Kidney (tissue), 14 donors: ENCODE results near the gene MPPED1. TPM values are rescaled to one million over a fixed set of nuclear protein-coding genes. Genes with fewer than 3 reads are reported as not detected.
A peak's percentile ranks its signal among the peaks of the same experiment; 100 is the strongest.

Experiments used
- DNase-seq, 5 donors: peaks; one replicate each; pipeline ENCODE4 v3.0.0-alpha.2; 2013 to 2020
- FAIRE-seq: peaks from 2 replicates; lab custom pipeline; 2012; peaks lifted over from hg19 to GRCh38; lab: Jason Lieb, UNC
- H3K27ac ChIP-seq, 2 donors: one replicate each; pipeline ENCODE4 v1.7.0; 2013; ENCODE audit warnings: low read depth in 2 of 2, low read length in 2 of 2, inconsistent platforms in 1 of 2
- H3K27me3 ChIP-seq: one replicate; pipeline ENCODE4 v1.7.1; 2013; ENCODE audit warnings: low read length, inconsistent platforms; ENCODE audit not compliant: control insufficient read depth, insufficient read depth
- H3K36me3 ChIP-seq, 3 donors: one replicate each; pipeline versions ENCODE4 v1.7.0 to v1.7.1; 2013; ENCODE audit warnings: low read length in 3 of 3, control low read depth in 1 of 3, inconsistent platforms in 1 of 3; ENCODE audit not compliant: insufficient read depth in 3 of 3, control insufficient read depth in 2 of 3
- H3K4me1 ChIP-seq, 3 donors: one replicate each; pipeline versions ENCODE4 v1.7.0 to v1.7.1; 2013; ENCODE audit warnings: low read length in 3 of 3, inconsistent platforms in 1 of 3, low read depth in 1 of 3; ENCODE audit not compliant: control insufficient read depth in 2 of 3, insufficient read depth in 2 of 3
- H3K4me3 ChIP-seq, 3 donors: one replicate each; pipeline versions ENCODE4 v1.7.0 to v1.8.1; 2013; ENCODE audit warnings: low read length in 3 of 3, control low read depth in 1 of 3, inconsistent platforms in 1 of 3
- H3K9ac ChIP-seq, 3 donors: one replicate each; pipeline versions ENCODE4 v1.7.0 to v1.7.1; 2013; ENCODE audit warnings: low read length in 3 of 3, control low read depth in 1 of 3, inconsistent platforms in 1 of 3
- H3K9me3 ChIP-seq, 3 donors: one replicate each; pipeline versions ENCODE4 v1.7.0 to v1.7.1; 2013; ENCODE audit warnings: low read length in 3 of 3, control low read depth in 1 of 3, inconsistent platforms in 1 of 3; ENCODE audit not compliant: control insufficient read depth in 2 of 3, insufficient read depth in 1 of 3
- intact Hi-C: fragments of 100-400 bp; cut with DNase I; formaldehyde crosslinking; loops from one replicate; pipeline ENCODE4 v1.11.1; 2022
- polyA plus RNA-seq: library from polyadenylated mRNA; stranded (reverse); fragments of 350-450 nt; fragmentation: Illumina TruSeq; extraction: RNeasy Lipid Tissue Mini Kit (QIAGEN cat#74804); gene quantifications from one replicate; pipeline ENCODE4 v1.2.3, GENCODE V29; 2014; ENCODE audit warnings: low read depth, low replicate concordance; ENCODE audit not compliant: insufficient read depth
- total RNA-seq: library from RNA; stranded (reverse); fragmentation: NEBNext Ultra II Directional; extraction: Animal tissue kit (Norgen Biotek cat#: 25700); gene quantifications from one replicate; pipeline ENCODE4 v1.2.1, GENCODE V29; 2021
- TF ChIP-seq, protein P1 (sequence below): IDR thresholded peaks from 3 replicates; pipeline ENCODE4 v1.5.1; 2012; ENCODE audit warnings: mild to moderate bottlenecking, moderate library complexity, borderline replicate concordance; ENCODE audit not compliant: insufficient read depth; ENCODE audit errors: extremely low read depth
- donor health status: control.
- donor health status: control.
- donor health status: control.
- donor health status: control.
- donor health status: control.
- donor health status: DM: yes; HTN: yes; CAD: no.
- donor health status: Normal renal cell carcinoma (clear cell type).

Gene MPPED1
- total and polyA plus RNA-seq, 2 donors from 2014 or later = not detected

DNA sequence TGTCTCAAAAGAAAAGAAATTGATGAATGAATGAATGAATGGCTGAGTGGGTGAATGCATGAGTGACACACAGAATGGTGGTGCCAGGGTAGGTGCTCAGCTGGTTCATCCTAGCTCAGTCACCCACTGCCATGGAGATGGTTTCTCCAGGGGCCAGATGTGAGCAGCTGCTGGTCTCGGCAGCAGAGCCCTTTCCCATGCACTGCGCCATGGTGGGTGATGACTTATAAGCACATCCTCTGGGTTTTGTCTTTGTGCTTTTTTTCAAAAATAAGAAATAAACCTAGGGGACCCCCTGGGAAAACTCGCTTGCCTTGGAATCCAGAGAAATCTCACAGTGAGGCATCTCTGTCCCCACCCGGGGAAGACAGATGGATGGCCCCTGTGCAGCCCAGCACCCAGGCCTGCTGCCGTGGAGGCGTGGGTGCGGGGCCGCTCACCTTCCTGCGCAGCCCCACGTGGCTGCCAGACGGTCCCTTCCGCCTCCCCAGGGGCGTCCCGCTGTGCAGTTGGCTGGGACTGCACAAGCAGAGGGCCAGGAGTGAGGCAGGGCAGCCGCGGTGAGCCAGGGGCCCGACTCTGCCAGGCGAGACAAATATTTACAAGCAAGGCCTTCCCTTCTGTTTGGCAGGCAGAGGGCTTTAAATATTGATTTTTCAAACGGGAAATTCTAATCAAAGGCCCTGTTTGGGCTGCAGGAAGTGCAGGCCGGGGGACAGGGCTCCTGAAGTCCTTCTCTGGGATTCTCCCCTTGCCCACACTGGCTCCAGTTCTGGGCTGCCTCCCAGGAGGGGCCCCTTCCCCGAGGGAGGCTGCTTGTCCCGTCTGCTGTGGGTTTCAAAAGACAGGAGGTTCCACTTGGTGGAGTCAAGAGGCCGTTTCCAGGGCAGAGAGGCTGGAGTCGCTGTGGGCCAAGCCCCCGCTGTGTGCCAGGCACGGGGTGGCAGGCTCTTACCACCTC is 24.3 kb downstream of the MPPED1 start:
- Histone ChIP-seq H3K36me3 (no peaks in the 10 kb centered on the region), H3K27ac (no peak overlapping the region), H3K9me3 (no peaks in the 10 kb centered on the region), H3K27me3 (no peaks in the 10 kb centered on the region), H3K4me1 (no peaks in the 10 kb centered on the region), H3K4me3 (no peak overlapping the region), H3K9ac (no peak overlapping the region)
- peak in 1 of 5 donors; percentile 61 for DNase-seq
- TF ChIP-seq, protein P1, sequence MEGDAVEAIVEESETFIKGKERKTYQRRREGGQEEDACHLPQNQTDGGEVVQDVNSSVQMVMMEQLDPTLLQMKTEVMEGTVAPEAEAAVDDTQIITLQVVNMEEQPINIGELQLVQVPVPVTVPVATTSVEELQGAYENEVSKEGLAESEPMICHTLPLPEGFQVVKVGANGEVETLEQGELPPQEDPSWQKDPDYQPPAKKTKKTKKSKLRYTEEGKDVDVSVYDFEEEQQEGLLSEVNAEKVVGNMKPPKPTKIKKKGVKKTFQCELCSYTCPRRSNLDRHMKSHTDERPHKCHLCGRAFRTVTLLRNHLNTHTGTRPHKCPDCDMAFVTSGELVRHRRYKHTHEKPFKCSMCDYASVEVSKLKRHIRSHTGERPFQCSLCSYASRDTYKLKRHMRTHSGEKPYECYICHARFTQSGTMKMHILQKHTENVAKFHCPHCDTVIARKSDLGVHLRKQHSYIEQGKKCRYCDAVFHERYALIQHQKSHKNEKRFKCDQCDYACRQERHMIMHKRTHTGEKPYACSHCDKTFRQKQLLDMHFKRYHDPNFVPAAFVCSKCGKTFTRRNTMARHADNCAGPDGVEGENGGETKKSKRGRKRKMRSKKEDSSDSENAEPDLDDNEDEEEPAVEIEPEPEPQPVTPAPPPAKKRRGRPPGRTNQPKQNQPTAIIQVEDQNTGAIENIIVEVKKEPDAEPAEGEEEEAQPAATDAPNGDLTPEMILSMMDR = no peak
- FAIRE-seq = no peak
- intact Hi-C loops = no loop called here

DNA sequence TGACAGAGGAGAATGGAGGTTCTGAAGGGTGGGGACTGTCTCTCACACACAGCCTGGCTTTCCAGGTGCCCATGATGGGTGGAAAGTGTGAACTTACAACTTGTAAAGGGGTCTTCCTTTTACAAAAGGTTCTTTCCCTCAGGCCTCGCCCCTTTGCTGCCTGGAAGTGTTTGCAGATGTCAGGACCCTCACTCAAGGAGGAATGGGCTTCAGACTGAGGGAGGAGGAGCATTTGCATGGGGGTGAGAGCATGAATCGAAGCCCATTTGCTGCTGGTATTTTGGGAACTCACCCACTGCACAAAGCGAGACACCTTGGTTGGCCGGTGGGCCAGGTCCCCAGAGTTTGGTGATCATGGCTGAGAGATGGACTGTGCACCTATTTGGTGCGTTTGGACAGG is 25.1 kb downstream of the MPPED1 start:
- Histone ChIP-seq H3K27me3 (no peaks in the 10 kb centered on the region), H3K27ac (no peak overlapping the region), H3K36me3 (no peaks in the 10 kb centered on the region), H3K9ac (no peak overlapping the region), H3K9me3 (no peaks in the 10 kb centered on the region), H3K4me1 (no peaks in the 10 kb centered on the region), H3K4me3 (no peak overlapping the region)
- intact Hi-C loops = no loop called here
- DNase-seq (no peak), FAIRE-seq (no peak)
- TF ChIP-seq, protein P1 = no peak

DNA sequence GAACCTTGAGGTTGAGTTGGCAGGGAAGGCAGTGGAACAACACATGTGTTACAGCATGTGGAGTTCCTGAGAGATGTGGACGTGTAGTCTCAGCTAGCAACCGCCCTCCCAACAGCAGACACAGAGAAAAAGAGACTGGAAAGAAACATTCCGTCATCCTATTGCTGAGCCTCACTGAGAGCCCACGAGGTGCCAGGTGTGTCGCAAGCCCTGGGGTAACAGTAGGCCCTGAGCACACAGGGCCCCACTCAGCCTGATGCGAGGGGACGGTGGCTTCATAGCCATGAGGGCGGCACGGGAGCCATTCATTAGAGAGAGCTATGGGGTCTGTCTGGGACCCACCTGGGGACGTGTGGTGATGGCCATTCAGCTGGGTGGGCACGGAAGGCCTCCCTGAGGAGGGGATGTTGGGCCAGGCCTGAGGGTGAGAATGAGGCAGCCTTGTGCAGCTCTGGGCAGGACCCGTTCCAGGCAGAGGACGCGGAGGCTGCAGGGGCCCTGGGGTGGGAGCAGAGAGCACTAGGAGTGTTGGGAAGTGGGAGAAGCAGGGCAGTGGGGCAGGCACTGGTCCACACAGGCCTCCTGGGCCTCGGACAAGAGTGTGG is 26.2 kb downstream of the MPPED1 start:
- Histone ChIP-seq H3K36me3 (no peaks in the 10 kb centered on the region), H3K27ac (no peak overlapping the region), H3K4me3 (no peak overlapping the region), H3K27me3 (no peaks in the 10 kb centered on the region), H3K9ac (no peak overlapping the region), H3K4me1 (no peaks in the 10 kb centered on the region), H3K9me3 (no peaks in the 10 kb centered on the region)
- DNase-seq (peak in 1 of 5 donors; percentile 59), FAIRE-seq (no peak)
- TF ChIP-seq, protein P1 = no peak
- intact Hi-C loops = no loop called here
